Endothelial cell of hepatic sinusoid (primary cell): Measurements from ENCODE around the gene ASB15.

Experiments
- in situ Hi-C: cut with HindIII; loops from 2 replicates; pipeline ENCODE4 v1.10.0; 2017; ENCODE audit warnings: low sequenced_read_pairs

The ASB15 gene

DNA sequence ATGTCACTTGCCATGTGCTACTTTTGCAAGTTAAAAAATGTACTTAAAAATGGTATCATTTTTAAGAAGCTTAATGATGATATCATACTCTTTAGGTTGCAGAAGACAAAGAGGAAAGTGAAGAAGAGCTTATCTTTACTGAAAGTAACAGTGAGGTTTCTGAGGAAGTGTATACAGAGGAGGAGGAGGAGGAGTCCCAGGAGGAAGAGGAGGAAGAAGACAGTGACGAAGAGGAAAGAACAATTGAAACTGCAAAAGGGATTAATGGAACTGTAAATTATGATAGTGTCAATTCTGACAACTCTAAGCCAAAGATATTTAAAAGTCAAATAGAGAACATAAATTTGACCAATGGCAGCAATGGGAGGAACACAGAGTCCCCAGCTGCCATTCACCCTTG, 60.1 kb downstream of the ASB15 start:
- in situ Hi-C loops: no loop called here

- in situ Hi-C loops: no loop called here
Measured at GRCh38 chr7:123662293-123662692, 60.7 kb downstream of the ASB15 start.

- in situ Hi-C loops: no loop called here
Measured at GRCh38 chr7:123662755-123663154, 61.1 kb downstream of the ASB15 start.

GRCh38 chr7:123663200-123663599, 61.6 kb downstream of the ASB15 start:
- in situ Hi-C loops: no loop called here

DNA sequence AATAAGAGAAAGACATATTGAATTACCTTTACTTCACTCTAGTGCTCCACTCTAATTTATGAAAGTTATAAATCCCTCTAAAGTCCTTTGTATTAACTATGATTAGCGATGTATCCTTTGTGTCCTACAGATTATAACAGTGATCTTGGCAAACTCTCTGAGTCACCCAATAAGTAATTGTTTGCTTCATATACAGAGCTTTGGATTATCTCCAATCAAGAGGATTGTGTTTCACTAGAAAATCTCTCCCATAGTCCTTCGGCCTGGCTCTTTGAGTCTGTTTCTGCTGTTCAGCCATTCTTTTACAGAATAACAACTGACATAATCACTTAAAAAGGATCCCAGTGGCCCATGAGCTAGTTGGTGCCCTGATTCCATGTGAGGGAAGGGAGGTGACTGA, 63.5 kb downstream of the ASB15 start:
- in situ Hi-C loops: no loop called here

DNA sequence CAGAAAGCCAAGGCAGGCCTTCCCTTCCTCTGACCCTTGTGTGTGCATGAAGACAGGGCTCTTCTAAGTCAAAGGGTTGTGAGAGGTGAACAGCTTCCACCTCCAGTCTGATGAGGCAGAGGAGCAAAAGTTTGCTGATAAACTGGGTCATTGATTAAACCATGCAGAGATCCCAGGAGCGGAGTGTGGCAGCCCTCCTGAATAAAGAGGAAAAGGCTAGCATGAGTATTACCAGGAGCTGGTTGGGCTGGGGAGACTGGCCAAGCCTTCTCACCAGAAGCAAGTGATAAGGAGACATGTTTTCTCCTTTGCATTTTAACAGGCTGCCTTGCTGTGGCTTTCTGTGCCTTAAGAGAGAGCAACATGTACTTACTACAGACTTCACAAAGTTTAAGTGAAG, 64.3 kb downstream of the ASB15 start:
- in situ Hi-C loops: no loop called here

GRCh38 chr7:123666492-123666891, 64.9 kb downstream of the ASB15 start:
- in situ Hi-C loops: no loop called here

GRCh38 chr7:123669485-123669884, 67.9 kb downstream of the ASB15 start:
- in situ Hi-C loops: no loop called here

- in situ Hi-C loops: no loop called here
Measured at GRCh38 chr7:123673137-123673732, 71.6 kb downstream of the ASB15 start.

DNA sequence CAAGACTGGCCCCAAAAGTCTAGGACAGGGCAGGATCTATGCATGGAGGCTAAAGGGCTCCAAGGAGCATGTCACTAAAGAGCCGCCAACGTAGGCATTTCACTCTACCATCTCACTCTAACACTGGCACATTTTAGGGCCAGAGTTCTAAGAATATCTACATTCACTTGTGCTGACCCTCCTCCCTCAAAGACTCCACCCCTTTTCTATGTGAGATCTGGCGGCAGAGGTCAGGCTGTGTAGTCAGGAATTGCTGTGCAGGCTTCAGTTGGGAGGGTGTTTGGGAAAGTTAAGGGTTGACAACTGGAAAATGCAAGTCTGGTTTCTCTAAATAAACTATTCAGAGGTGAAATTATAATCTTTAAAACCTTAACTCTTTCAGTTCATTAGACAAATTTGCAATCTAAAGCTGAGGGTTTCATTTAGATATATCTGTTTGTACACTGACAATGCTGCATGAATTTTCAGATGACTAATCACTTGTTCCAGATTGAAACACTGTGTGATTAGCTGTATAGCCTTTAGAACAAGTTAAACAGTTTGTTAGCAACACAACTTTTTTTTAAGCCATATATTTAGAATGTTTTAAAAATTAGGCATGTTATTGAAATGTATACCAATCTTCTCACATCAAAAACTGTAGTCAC, 72.3 kb downstream of the ASB15 start:
- in situ Hi-C loops: no loop called here

DNA sequence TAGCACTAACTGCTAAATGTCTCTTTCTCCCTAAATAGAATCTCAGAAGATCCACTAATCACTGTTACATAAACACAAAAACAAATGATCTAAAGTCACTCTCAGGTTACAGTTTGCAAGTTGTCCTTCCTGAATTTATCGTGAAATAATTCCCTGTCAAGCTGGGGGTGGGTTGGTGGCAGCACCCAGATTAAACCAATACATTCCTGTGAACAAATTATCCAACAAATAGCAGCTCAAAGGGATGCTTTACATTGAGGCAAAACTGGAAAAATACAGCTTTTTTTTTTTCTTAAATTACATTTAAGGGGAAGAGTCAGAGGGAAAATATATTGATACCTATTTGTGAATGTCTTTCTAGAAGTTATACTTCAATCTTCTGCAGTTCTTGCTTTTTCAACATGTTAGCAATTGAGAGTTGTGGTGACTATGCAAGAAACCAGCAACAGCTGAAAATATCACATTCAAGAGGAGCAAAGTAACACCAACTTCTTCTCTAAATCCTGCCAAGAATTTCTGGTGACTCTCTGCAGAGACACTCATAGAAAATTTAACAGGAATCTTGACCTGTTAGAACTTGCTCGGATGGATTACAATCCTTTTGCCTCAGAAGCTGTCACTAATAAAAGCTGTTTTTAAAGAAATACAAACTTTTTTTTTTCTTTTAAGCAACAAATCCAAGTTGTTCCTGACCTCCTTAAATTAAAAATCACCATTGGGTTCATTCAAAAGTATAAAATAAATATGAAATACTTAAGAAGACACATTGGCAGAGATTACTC, 73.0 kb downstream of the ASB15 start:
- in situ Hi-C loops: loop anchor here (25.0 kb wide), 1 partner anchor 188 kb away; no protein-coding TSS in a partner anchor

DNA sequence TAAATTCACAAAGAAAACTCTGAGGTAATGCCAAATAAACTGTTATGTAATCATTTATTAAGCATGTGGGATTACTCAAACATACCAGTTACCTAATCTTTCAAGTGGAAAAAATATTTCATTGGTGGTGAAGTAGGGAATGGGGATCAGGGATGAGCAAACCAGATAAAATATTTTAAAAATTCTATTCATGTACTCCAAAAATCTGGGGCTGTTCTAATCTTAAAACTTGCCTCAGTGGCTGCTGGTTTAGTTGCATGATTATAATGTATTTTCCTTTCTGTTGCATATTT, 73.5 kb downstream of the ASB15 start:
- in situ Hi-C loops: loop anchor here (25.0 kb wide), 1 partner anchor 187 kb away; no protein-coding TSS in a partner anchor

GRCh38 chr7:123677061-123677715, 75.6 kb downstream of the ASB15 start:
- in situ Hi-C loops: loop anchor here (25.0 kb wide), 1 partner anchor 185 kb away; no protein-coding TSS in a partner anchor

DNA sequence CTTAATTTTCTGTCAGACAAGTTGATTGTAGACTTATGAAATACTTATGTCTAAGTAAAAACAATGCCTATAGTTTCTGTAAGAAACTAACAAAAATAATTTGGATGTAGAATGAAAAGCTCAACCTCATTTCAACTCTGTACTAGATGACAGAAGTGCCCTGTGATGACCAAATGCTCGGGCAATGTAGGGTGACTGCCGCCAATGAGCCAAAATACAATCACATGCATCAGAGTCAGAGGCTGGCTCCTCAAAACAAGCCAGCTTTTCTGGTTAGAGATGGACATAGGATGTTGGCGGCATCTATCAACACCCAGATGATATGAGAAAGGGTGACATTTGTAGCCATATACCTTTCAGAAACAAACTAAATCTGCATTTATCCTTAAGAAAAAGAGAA, 78.0 kb downstream of the ASB15 start:
- in situ Hi-C loops: loop anchor here (25.0 kb wide), 1 partner anchor 183 kb away; no protein-coding TSS in a partner anchor

GRCh38 chr7:123680580-123680979, 79.0 kb downstream of the ASB15 start:
- in situ Hi-C loops: loop anchor here (25.0 kb wide), 1 partner anchor 182 kb away; no protein-coding TSS in a partner anchor

DNA sequence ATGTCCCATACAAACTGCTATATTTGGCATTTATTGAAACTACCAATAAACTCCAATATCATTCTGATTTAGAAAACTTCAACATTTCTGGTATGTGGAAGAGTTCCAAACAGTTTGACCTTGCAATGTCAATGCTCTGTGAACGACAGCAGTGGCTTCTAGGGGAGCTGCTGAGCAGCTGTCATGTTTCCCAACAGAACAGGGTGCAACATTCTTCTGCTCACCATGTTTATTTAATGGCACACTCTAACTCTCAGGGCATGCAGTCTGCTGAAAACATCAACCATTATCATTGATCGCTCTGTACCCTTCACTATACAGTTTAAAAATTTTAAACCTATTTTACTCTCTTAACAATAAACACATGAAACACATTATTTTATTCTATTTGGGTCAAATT, 79.9 kb downstream of the ASB15 start:
- in situ Hi-C loops: loop anchor here (25.0 kb wide), 1 partner anchor 181 kb away; no protein-coding TSS in a partner anchor

DNA sequence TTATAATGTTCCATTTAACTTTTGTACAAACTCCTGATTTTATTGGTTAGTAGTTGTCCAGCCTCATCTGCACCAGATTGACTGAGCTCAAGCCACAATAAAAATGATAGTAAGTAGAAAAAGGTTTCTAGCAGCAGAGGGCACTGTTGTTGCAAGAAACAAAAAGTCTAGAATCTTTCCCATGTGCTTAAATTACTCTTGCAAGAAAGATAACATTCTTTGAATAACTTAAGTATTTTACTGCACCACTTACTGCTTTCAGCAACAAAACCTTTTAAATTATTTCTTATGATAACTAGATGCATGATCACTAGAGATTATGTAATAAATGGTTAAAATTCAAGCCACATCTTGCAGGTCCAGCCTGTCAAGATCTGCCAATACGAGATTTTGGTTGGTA, 81.1 kb downstream of the ASB15 start:
- in situ Hi-C loops: loop anchor here (25.0 kb wide), 1 partner anchor 180 kb away; no protein-coding TSS in a partner anchor

GRCh38 chr7:123687161-123687560, 85.5 kb downstream of the ASB15 start:
- in situ Hi-C loops: loop anchor here (25.0 kb wide), 1 partner anchor 175 kb away; no protein-coding TSS in a partner anchor

GRCh38 chr7:123687727-123688126, 86.1 kb downstream of the ASB15 start:
- in situ Hi-C loops: loop anchor here (25.0 kb wide), 1 partner anchor 175 kb away; no protein-coding TSS in a partner anchor
